Ovary (tissue), 9 donors: Measurements from ENCODE around the gene ANKRD35. TPM values are rescaled to one million over a fixed set of nuclear protein-coding genes. Genes with fewer than 3 reads are reported as not detected.

Source experiments
- DNase-seq, 5 donors: peaks; one replicate each; pipeline ENCODE4 v3.0.0-alpha.2; 2019 to 2020
- H3K27ac ChIP-seq, 2 donors: fragments of 200-600 bp; one replicate each; pipeline versions ENCODE4 v1.5.1 to v1.8.0; 2019 to 2022
- H3K27me3 ChIP-seq: fragments of 200-600 bp; one replicate; pipeline ENCODE4 v1.8.0; 2022
- H3K36me3 ChIP-seq: fragments of 200-600 bp; sonication (generic); one replicate; pipeline ENCODE4 v1.5.1; 2019
- H3K4me1 ChIP-seq: one replicate; pipeline ENCODE4 v1.8.1; 2013; ENCODE audit warnings: mild to moderate bottlenecking, moderate library complexity; ENCODE audit not compliant: insufficient read depth
- H3K4me3 ChIP-seq: fragments of 200-600 bp; sonication (generic); one replicate; pipeline ENCODE4 v1.5.1; 2017
- H3K9me3 ChIP-seq, 2 donors: fragments of 200-600 bp in 1 of 2; sonication (generic) in 1 of 2; one replicate each; pipeline versions ENCODE4 v1.5.1 to v1.8.1; 2013 to 2019; ENCODE audit warnings: mild to moderate bottlenecking in 1 of 2, moderate library complexity in 1 of 2
- EP300 ChIP-seq: sonication (generic); formaldehyde crosslinking; IDR thresholded peaks from one replicate; pipeline ENCODE4 v1.6.1; 2017; ENCODE audit warnings: antibody characterized with exemption
- POLR2A ChIP-seq: fragments of 450-650 bp; IDR thresholded peaks from one replicate; pipeline ENCODE4 v1.6.1; 2017; ENCODE audit warnings: antibody characterized with exemption, mild to moderate bottlenecking, moderate library complexity
- WGBS, 3 donors: extraction: QIAGEN DNeasy Blood & Tissue Kit in 1 of 3; methylation state at CpG; one replicate each; pipeline versions ENCODE4 v1.1.5 to v1.1.7; 2013 to 2017; 5-methylcytosine and 5-hydroxymethylcytosine counted together
- intact Hi-C, 4 donors: fragments of 100-400 bp; cut with DNase I; formaldehyde crosslinking; loops; one replicate each; pipeline versions ENCODE4 v1.11.0 to v1.15.1; 2022 to 2023
- polyA plus RNA-seq, 2 donors: library from polyadenylated mRNA; stranded (reverse); fragments of 200-250 nt in 1 of 2; fragments of 350-450 nt in 1 of 2; fragmentation: Illumina TruSeq in 1 of 2; extraction: RNeasy Lipid Tissue Mini Kit (QIAGEN cat#74804) in 1 of 2; gene quantifications; one replicate each; pipeline ENCODE4 v1.2.3, GENCODE V29; 2013 to 2014
- total RNA-seq, 7 donors: library from RNA; depleted of rRNA in 2 of 7; stranded (reverse); fragments of >200 nt in 2 of 7; fragmentation: NEBNext Ultra II Directional in 3 of 7; extraction: Animal tissue kit (Norgen Biotek cat#: 25700) in 3 of 7; gene quantifications; one replicate each; pipeline versions ENCODE4 v1.1.0 to v1.2.4, GENCODE V29; 2016 to 2023
- TF ChIP-seq, protein P1 (sequence below), 3 donors: fragments of 450-650 bp in 2 of 3; fragments of 200-600 bp in 1 of 3; IDR thresholded peaks; one replicate each; pipeline versions ENCODE4 v1.5.1 to v1.8.0; 2016 to 2022; ENCODE audit warnings: antibody characterized with exemption in 3 of 3, mild to moderate bottlenecking in 1 of 3
- donor health status: DM: no; HTN: no; CAD: no; lungs with moderate emphysema.
- donor health status: DM: no; HTN: no; CAD: no.
- donor health status: Bipolar disorder and iron deficiency.
- donor health status: DM: yes; HTN: yes; CAD: no.
- donor health status: DM: no; HTN: no; CAD: no.
- donor health status: DM: yes; HTN: yes; CAD: no.

ANKRD35 gene
- total and polyA plus RNA-seq, 9 donors, result 2.1 to 6.5 (median 2.8) TPM

DNA sequence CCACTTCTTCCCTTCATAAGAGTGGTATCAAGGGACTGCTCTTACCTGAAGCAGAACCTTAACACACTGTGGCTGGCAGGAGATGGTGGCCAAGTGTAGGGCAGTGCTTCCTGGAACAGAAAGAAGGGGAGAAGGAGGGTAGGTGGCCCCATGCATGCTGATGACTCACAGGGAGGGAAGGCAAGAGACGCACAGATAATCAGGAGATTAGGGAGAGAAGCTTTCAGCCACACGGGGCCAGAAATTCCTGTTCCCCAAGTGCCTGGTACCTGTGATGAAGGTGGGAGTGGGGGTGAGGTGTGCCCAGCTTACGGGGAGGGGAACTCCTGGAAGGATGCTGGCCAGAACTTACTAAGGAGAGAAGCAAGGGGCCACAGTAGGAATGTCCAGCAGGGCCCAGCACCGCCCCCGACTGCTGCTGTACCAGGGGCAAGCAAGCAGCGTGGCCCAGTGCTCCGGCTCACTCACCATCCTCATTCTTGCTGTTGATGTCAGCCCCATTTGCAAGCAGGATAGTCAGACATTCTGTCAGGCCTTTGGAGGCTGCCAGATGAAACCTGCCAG, 7.7 kb downstream of the ANKRD35 start:
- Histone ChIP-seq H3K4me3 (no peak overlapping the region), H3K4me1 (no peaks in the 10 kb centered on the region), H3K27ac (no peak overlapping the region), H3K36me3 (no peaks in the 10 kb centered on the region), H3K9me3 (no peaks in the 10 kb centered on the region), H3K27me3 (no peaks in the 10 kb centered on the region)
- intact Hi-C loops, result no loop called here
- TF ChIP-seq POLR2A (no peak), EP300 (no peak)
- TF ChIP-seq, protein P1, sequence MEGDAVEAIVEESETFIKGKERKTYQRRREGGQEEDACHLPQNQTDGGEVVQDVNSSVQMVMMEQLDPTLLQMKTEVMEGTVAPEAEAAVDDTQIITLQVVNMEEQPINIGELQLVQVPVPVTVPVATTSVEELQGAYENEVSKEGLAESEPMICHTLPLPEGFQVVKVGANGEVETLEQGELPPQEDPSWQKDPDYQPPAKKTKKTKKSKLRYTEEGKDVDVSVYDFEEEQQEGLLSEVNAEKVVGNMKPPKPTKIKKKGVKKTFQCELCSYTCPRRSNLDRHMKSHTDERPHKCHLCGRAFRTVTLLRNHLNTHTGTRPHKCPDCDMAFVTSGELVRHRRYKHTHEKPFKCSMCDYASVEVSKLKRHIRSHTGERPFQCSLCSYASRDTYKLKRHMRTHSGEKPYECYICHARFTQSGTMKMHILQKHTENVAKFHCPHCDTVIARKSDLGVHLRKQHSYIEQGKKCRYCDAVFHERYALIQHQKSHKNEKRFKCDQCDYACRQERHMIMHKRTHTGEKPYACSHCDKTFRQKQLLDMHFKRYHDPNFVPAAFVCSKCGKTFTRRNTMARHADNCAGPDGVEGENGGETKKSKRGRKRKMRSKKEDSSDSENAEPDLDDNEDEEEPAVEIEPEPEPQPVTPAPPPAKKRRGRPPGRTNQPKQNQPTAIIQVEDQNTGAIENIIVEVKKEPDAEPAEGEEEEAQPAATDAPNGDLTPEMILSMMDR (IDR thresholded peaks at IDR 0.05), result no peak
- DNase-seq, result peak in 1 of 5 donors; percentile 6
- WGBS, 3 donors, result 78 to 86% (median 82%) methylated on average over 7 of the region's 7 CpGs

DNA sequence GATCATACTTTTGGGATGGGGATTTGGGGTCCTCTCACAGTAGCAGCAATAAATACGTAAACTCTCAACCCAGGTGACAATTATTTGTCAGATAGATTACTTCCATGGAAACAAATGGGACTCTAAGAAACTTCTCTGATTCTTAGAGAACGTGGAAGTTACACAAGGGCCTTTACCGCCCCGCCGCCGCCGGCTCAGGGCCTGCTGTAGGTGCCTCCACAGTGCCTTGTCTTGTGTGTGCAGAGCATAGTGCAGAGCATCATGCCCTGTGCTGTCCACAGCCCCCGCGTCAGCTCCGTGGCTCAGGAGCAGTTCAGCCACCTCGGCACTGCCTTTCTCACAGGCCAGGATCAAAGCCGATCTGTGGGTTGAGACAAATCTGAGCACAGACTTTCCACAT, 11.0 kb downstream of the ANKRD35 start:
- no peaks in the 10 kb centered on the region for H3K27me3 ChIP-seq
- intact Hi-C loops, result no loop called here
- no peaks in the 10 kb centered on the region for H3K4me1 ChIP-seq
- 92 to 94% (median 93%) methylated on average over 12 of the region's 12 CpGs for WGBS, 3 donors
- H3K36me3 ChIP-seq, result no peaks in the 10 kb centered on the region
- H3K4me3 ChIP-seq, result no peak overlapping the region
- H3K27ac ChIP-seq, result no peak overlapping the region
- TF ChIP-seq EP300 (no peak), POLR2A (no peak)
- TF ChIP-seq, protein P1 (IDR thresholded peaks at IDR 0.05), result no peak
- H3K9me3 ChIP-seq, result no peaks in the 10 kb centered on the region
- no peak for DNase-seq

DNA sequence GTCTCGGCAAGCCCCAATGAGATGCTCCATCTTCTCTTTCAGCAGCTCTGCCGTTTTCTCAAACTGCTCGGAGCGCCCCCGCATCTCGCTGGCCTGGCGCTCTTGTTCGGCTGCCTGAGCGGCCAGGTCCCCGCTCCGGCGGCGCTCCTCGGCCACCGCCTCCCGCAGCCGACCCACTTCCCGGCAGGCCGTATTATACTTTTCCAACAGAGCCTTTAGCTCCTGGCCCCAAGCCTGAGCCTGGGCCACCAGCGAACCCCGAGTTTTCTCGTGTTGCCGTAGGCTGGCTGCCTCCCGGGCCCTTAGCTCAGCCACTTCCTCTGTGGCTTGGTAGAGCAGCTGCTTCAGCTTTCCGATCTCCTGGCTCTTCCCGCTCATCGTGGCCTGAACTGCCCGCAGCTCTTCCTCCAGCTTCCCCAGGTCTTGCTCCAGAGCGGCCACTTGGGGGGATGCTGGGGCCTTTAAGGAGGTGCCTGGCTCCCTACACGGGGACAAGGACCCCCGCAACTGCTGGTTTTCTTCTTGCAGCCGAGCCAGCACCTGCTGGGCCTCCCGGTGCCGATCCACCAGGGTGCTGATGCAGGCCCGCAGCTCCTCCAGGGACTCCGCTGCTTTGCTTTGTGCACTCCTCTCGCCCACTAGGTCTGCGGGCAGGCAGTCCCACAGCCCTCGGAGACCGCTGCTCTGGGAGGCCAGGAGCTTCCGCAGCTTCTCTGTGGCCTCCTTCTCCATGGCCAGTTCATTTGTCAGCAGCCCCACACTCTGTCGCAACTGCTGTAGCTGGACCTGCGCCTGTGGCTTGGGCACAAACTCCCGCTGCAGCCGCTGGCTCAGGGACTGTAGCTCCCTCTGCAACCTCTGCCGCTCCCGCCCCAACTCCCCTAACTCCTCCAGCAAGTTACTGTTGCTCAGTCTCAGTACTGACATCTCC, 13.4 kb downstream of the ANKRD35 start:
- Histone ChIP-seq H3K36me3 (no peaks in the 10 kb centered on the region), H3K9me3 (no peaks in the 10 kb centered on the region), H3K4me3 (peak overlapping the region; percentile 43), H3K27me3 (no peaks in the 10 kb centered on the region), H3K4me1 (peaks cover 3% of the 10 kb centered on the region), H3K27ac (peak overlapping the region; percentile 86 to 93)
- 11 to 26% (median 18%) methylated on average over 44 to 47 of the region's 47 CpGs for WGBS, 3 donors
- intact Hi-C loops, result no loop called here
- peak in 4 of 5 donors; percentile 52 to 68 (median 60) for DNase-seq
- TF ChIP-seq EP300 (no peak), POLR2A (no peak)
- TF ChIP-seq, protein P1 (IDR thresholded peaks at IDR 0.05), result peak in 1 of 3 donors; percentile 11

GRCh38 chr1:145868232-145868631, 17.4 kb downstream of the ANKRD35 start:
- intact Hi-C loops, result no loop called here
- 34 to 38% (median 35%) methylated on average over 4 of the region's 4 CpGs for WGBS, 3 donors
- Histone ChIP-seq H3K4me3 (no peak overlapping the region), H3K4me1 (peaks cover 3% of the 10 kb centered on the region), H3K9me3 (no peaks in the 10 kb centered on the region), H3K27ac (no peak overlapping the region), H3K36me3 (no peaks in the 10 kb centered on the region), H3K27me3 (no peaks in the 10 kb centered on the region)
- DNase-seq, result no peak
- TF ChIP-seq EP300 (no peak), POLR2A (no peak)
- TF ChIP-seq, protein P1 (IDR thresholded peaks at IDR 0.05), result no peak
